NOMO-1 (cell line): ENCODE data around the gene UROS.

ENCODE experiments used
- DNase-seq, 2 experiments: peaks; one replicate each; lab custom pipeline; 2025; ENCODE audit not compliant: unreplicated experiment in 2 of 2; lab: John Stamatoyannopoulos, UW

The UROS gene

GRCh38 chr10:125822878-125823662 lies at the start of gene UROS, which contains the start of gene BCCIP:
Gene UROS (minus strand): TSS chr10:125823258. CDS start chr10:125816499, 6,759 bp downstream.
Gene BCCIP (plus strand): TSS chr10:125823546. CDS start chr10:125823558, 12 bp downstream.
- DNase-seq = peak; percentile 85 to 87

DNA sequence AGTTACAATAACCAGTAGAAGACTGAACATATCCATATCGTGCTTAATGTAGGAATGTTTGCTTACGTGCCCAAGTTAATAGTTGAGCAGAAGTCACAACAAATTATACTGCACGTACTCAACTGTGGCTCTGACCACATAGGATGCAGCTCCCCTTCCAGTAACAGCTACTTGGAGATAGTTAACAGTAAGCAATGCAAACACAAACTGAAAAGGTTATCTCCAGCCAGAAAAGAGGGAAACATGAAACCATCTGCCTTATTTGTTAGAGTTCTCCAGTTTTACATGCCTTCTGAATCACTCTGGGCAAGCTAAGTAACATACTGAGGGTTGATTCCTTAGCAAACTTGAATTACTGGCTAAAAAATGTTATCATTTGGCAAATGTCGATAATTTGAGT lies 48.3 kb upstream of the UROS start:
- no peak for DNase-seq

- DNase-seq = peak in 1 of 2 experiments; percentile 14
Observed at GRCh38 chr10:125868372-125868975, 45.4 kb upstream of the UROS start.

DNA sequence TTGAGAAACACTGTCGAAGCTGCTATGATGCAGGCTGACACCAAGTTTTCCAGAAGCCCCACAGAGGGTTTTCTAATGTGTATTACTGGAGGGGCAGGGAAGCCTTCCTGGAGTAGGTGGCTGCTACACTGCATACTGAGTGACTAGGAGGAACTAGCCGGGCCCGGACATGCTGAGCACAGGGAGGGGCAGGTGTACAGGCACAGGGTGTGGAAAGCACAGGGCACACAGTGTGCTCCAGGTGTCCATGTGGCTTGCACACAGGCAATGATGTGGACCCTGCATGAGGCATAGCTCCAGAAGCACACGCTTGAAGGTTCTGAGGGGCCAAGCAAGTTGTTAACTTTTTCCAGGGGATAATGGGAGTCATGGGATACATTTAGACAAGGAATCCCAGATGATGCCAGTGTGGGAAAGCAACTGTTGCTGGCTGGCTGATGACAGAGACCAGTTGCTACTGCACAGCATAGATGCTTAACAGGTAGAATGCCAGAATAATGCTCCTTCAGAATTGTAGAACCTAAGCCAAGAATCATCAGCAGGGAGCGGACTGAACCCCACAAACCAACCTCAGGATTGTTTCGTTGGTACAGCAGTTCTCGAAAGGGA lies 43.5 kb upstream of the UROS start:
- DNase-seq = no peak

GRCh38 chr10:125865120-125865519 lies 42.1 kb upstream of the UROS start:
- no peak for DNase-seq

DNA sequence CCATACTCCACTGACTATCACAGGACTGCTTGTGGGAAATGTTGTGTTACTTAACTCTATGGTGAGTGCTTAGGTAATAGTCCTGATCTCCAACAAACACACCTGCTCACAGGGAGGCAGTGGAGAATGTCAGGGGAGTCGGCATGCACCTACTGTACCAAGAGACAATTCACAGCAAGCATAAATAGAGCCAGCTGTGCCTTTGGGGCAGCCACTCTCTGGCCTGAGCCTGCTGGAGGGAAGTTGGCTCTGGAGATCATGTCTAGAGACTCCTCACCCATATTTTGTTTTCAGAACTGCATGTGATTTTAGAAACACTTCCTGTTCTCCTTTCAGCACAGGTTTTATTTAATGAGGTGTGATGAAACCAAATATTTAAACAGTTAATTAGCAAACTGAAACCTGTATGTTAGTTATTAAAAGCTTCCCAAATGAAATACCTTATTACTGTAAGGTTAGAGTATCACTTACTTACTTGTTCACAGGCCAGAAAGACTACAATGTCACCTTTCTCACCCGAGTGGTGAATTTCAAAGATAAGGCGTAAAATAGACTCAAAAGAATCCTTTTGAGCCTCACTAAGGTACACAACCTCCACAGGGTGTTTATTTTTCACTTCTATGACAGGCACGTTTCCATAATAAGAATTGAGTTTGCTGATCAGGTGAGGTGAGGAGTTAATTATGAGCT lies 36.2 kb upstream of the UROS start:
- DNase-seq = peak in 1 of 2 experiments; percentile 10

DNA sequence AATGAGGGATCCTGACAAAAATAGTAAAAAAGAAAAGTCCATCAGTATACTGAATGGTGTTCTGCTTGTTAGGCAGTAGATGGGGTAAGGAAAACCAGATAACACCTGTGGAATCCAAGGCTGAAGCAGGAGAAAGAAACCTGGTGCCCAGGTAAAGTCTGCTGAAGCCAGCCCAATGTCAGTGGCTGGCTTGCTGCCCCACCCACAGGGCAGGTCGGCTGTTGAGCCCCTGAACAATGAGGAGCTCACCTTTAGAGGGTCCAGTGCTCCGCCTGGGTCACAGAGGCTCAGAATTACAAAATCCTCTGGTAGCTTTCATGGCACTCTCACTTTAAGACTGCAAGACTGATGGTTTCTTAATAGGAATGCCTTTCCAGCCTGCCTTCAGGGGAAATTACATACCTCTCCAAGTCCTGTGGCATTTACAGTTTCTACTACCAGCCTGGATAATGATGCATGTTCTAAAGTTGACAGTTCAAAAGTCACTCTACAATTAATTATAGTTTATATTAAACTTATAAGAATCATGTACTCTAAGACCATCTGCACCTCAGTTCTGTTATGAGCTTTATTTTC lies 34.2 kb upstream of the UROS start:
- no peak for DNase-seq

DNA sequence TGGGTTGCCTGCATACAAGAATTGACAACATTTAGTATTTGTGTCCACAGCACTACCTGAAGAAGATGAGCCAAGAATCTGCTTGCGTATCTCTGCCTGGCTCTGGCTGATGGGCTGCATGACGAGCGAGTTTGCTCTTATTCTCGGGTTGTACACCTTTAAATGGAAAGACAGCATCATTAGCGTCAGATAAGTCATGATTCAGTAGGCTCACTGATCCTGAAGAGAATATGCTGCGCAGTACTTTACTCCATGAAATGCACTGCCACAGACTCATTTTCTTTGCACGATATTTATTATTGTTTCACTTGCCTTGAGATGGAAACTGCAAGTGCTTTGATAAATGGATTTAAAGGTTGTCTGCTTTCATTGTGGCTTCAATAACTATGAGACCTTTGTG lies 29.4 kb upstream of the UROS start:
- DNase-seq = no peak

DNA sequence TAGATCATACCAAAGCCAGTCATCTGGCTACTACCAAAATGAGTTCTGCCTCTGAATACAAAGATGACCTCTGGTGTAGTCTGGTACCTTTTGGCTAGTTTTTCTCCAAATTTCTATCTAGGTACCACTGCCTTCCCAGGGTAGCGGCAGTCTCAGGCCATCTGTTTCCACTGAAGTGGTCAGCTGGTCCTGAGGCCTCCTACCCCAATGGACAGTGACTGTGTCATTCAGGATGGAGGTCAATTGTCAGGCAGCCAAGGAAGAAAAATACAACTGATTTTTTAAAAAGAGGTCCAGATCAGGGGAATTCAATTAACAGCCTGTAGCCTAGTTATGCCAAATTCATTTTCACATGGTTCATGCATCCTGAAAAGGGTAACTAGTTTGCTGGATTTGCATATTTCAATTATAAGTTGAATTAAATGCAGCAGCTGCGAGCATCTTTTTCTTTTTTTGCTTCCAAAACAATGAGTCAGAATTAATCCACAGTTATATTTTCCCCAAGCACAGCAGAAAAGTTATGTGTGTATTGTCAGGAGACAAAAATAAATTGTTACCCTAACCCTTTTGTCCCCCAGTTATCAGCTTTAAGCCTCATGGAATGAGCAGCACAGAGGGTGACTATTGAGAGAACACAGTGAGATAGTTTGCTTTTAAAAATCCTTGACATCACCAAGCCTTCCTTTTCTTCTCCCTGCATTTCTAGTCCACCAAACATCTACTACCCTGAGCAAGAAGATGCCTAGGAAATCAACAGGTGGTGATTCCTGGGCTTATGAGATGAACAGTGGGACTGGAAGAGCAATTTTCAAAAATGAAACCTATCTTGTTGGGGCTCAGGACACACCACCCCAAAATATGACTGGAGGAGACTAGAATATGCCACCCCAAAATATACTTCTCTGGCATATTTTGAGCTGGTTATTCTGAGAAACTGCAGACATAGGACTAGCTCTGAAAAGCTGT lies 28.0 kb upstream of the UROS start:
- no peak for DNase-seq

DNA sequence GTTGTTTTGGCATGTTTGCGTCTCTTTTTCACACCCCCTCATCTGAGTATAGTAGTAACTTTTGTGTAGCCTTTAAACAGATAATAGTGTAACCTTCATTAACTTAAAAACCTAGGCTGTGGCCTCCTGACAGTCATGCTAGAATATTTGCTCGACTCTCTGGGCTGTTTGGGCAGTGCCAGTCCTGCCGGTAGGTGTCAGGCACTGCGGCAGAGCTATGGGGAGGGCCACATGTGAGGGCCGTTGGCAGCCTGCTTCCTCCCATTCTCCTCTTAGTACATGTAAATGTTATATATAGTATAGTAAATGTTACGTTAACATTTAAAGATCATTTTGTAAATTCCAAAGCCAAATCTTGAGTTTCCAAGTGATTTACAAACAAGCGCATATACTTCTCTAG lies 26.4 kb upstream of the UROS start:
- DNase-seq = no peak

DNA sequence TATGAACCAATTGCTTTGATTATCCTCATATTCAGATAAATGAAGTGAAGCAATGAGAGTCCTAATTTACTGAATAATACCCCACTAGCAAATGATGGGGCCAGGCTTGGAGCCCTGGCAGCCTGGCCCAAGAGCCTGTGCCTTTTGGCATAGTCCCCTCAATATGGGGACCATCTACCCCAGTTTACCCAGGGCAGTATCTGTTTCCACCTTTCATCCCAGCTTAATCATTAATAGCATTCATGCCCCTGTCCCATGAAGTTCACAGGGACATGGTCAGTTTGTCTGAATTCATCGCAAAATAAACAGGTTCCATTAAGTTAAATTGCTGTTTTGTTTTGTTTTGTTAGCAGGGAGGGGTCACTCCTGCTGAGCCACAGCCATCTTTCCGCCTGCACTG lies 25.8 kb upstream of the UROS start:
- DNase-seq = no peak

DNA sequence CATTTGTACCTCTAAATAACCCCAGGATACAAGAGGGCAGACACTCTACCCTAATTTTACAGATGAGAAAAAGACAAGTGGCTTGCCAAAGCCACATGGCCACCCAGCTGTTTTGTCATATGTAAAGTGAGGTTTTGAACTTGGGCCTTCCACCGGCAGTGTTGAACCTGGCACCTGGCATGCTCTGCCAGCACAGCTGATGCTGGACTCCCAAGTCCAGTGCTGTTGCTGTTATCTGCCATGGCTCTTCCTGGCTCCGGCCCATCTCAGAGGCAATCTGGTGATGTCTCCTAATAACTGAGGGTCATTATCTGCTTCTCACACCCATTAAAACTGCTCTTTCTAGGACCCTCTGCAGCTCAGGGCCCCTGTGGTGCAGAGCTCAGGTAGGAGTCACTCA lies 25.3 kb upstream of the UROS start:
- DNase-seq = no peak

DNA sequence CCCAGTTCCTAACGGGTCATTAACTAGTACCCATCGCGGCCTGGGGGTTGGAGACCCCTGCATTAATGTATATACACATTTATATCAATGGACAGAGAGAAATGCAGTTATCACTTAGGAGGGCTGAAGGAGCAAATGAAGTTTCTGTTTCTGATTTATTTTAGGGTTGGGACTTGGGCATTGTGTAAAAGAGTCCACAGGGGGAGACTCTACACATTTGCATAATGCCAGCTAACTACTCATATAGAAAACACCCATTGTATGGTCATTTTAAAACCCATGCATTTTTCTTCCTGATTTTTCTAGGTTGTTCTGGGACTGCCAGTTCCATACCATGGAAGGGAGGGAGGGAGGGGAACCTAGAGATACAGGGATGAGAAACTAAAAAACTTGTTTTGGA lies 23.8 kb upstream of the UROS start:
- no peak for DNase-seq

DNA sequence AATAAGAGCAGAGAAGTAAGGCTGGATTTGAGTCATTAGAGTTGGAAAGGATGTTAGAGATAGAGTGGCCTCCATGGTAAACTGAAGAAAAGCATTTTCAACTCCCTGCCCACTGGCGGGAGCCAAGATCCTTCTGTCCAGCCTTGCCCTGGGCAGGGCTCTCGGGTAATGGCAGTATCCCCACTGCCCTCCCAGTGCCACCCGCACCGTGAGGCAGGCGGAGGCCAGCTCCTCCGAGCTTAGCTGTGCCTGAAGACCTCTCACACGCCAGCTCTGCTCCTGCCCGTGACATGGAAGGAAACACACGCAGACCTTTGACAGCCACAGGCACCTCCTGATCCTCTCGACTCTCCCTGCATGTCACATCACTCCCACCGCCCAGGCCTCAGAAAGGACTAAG lies 22.6 kb upstream of the UROS start:
- DNase-seq = no peak

DNA sequence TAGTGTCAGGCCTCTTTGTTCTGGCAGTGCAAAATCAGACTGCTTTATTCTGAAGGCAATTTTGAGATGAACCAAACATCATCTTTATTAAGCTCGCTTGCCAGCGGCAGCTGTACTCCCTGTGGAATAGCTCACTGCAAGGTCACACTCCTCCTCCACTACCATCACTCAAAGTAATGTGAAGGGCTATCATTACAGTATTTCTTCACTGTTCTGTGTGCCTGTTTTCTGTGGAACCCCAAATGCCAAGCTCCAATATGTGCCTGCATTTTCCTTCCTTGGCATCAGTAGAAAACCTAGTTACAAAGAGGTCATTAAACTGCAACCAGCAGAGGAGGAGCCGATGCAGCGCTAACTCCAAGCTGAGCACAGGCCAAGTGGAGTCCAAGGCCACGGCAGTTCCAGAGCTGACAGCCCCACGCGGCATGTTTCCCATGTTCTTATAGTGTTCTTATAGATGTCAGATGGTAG lies 21.7 kb upstream of the UROS start:
- DNase-seq = no peak

- no peak for DNase-seq
Observed at GRCh38 chr10:125843603-125844329, 20.7 kb upstream of the UROS start.

DNA sequence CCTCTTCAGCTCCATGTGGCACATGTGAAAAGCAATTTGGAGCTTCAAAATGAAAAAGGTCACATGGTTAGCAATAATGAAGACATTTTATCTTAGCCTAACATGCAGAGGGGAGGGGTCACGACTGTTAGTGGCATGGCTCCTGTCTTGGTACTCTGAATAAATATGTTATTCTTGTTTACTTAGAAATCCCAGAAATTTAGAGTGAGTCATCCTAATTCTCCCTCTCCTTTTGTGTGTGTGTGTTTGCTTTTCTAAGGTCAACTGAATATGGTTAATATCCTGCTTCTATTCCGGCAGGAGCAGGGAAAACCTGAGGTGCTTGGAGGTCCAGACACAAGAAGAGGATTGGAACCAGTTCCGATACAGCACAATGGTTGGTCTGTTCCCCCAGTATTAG lies 17.9 kb upstream of the UROS start:
- no peak for DNase-seq

DNA sequence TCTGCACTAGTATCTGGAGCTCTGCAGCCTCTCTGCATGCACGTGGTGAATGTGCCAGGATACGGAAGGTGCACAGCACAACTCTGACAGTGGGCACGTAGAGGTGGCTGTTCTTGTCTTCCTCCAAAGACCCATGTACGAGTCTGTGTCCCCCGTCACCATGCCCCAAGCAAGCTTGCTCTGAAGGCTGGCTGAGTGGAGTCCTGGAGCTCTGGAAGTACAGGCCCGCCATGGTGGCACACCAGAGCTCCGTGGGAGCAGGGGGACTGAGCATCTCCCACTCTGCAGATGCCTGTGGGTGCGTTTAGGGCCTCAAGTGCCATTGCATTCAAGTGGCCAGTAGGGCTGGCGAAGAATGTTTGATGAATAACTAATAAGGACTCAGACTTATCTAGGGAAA lies 17.3 kb upstream of the UROS start:
- DNase-seq = no peak
